MM.1S (cell line): ENCODE data around the gene PRPF6.

ENCODE experiments used
- CTCF ChIP-seq: fragments of 300-600 bp; sonication (generic); IDR thresholded peaks from 2 replicates; pipeline ENCODE4 v1.5.1; 2016; ENCODE audit warnings: antibody characterized with exemption, low read length, mixed read lengths
- EZH2 ChIP-seq: fragments of 300-600 bp; sonication (generic); optimal IDR thresholded peaks from 2 replicates; pipeline ENCODE3; 2017; ENCODE audit warnings: low read depth, mild to moderate bottlenecking, antibody characterized with exemption, low read length, mixed read lengths

- TF ChIP-seq CTCF (no peak), EZH2 (no peak)
Observed at GRCh38 chr20:64035933-64036345, 55.0 kb downstream of the PRPF6 start, which contains the start of gene C20orf204.
